GM19455 (cell line): ENCODE measurements around the gene NREP.
"Not testable (repeated sequence)": the region's sequence is repeated elsewhere in the genome, so short reads cannot be mapped to it uniquely, and the experiment has no call there.

Source experiments
- ATAC-seq: cut with Tn5 transposase; IDR thresholded peaks from one replicate; pipeline ENCODE4 v1.9.1; 2021; ENCODE audit not compliant: unreplicated experiment

NREP gene

DNA sequence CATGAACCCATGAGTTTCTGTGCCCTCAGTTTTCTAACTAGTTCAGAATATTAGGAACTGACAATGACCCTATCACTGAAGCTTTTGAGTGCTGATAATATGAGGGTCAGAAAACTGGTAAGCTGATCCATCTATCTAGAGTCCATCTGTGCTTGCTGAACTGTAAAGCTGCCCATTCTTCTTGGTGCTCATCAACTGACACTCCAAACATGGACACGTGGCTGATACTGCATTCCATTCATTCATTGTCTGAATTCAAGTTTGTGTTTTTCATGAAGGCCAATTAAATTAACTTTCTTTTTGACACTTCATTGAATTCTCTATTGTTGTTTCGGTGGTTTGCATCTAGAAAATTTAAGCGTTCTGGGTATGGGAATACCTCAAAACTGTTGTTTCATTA, 17.6 kb downstream of the NREP start:
- ATAC-seq: no peak

DNA sequence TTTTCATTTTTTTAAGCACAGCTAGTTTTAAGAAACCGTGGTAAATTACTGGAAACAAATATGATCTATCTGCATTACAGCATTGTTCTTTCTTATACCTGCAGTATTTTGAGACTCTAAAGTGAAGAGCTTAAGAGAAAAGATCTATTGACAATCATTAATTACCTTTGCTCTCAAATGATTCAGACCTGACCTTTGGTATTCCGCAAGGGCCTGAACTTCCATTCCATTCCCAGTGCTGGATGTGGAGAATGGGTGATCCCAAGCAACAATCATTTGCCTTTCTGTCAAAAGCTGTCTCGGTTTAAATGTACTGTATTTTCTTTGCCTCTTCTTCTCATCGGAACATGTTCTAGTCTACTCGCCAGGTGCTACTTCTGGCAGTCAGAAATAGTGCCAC, 18.9 kb downstream of the NREP start:
- ATAC-seq: no peak

DNA sequence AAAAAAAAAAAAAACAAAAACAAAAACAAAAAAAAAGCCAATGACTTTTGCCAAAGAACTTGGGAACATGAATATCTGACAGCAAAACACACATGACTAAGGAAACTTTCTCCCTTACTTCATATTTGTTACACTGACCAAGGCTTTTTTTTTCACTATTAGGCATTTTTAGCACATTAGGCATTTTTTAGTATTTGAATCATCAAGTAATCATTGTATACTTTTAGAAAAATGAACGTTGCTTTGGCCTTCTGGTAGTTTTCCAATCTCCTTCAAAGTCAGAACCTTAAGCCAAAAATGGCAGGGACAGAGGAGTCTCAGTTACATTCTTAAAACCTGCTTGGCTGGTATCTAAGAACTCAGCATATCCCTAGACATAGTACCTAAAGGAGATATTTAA, 19.3 kb downstream of the NREP start:
- ATAC-seq: no peak

DNA sequence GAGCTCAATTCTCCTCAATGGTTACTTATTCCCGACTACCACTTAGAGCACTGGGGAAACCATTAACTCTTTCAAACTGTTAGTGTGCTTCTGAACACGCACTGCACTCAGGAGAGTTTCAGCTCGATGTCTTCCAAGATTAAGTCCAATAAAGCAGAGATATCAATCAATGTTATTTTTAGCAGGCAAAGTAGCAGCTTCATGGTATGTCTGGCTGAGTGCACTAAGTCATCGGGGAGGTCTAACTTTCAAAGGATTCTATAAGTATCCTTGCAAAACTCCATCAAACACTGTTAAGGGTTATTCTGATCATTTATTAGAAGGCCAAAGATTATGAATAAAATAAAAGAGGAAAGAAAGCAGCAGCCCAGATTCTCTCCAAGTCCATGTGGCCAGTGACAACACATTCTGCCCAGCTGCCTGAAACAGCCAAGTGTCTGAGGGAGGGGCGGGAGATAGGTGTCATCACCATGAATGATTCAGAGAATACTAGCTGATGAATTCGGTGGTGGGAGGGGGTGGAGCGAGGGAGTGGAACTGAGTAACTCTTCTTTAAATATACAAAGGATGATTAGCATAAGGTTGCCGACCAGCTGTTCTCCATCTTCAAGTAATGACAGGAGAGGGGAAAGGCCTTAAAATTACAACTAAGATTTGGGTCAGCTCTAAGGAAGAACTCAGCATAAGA, 21.3 kb downstream of the NREP start:
- no peak for ATAC-seq

DNA sequence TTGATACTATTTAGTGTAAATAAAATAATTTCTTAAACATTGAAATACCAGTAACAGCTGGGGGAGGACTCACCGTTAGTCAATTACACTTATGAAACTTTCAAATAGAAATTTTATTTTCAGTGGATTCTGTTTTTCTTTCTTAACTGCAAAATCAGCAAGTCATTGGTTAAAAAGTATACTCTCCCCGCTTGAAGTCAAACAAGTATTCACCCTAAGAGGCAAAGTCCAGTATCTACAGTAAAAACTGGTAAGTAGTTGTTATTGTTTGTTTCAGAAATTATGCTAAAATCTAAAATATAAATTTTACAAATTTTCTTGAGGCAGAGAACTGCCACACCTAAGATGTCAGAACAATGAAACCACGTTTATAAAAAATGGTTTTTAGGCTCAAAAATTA, 22.4 kb downstream of the NREP start:
- no peak for ATAC-seq

DNA sequence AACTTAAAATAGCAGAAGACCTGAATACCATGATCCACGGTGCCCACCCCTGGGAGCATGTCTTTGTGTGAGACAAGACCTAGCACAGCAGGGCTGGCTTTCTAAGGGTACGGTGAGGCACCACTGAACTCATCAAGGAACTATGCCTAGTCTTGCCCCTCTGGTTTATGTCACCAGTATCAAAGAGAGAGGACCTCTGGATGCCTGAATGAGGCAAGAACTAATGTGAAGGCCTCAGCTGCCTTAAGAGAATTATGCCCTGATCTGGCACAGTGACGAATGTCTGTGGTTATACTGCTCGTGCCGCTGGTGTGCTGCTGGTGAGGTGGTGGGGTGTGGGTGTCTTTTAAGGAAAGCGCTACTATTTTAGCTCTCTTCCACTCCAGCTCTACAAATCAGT, 23.0 kb downstream of the NREP start:
- no peak for ATAC-seq

DNA sequence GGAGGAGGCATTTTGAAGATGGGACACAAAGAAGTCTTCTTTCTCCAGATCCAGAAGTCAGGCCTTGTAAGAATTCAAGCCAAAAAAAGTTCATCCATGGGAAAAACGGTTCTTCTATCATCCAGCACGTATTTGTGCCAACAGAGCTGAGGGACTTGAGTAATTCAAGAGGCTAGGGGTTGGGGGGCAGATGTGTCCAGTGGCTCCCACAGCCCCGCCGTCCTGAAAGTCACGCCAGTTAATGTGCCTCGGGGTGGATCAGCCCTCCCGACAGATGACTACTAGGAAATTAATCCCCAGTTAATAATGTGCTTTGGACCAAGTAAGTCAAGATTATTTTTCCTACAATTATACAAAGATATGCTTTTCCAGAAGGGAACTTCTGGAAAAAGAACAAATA, 23.4 kb downstream of the NREP start:
- no peak for ATAC-seq

DNA sequence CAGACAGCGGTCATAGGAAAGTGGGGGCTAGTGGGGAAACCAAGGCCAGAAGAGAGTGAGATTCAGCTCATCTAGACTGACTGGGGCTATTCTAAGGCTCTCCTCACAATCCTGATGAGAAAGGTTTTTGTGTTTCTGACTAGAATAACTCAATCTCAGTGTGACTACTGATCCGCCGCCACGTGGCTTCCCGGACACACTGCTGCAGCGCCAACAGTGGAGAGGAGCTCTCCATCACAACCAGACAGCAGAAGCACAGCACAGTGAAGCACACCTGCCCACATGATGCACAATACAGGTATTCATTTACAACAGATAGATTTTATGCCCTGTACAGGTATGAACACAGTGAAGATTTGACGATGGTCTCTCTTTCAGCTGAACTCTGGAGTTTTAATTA, 25.4 kb downstream of the NREP start:
- ATAC-seq: no peak

DNA sequence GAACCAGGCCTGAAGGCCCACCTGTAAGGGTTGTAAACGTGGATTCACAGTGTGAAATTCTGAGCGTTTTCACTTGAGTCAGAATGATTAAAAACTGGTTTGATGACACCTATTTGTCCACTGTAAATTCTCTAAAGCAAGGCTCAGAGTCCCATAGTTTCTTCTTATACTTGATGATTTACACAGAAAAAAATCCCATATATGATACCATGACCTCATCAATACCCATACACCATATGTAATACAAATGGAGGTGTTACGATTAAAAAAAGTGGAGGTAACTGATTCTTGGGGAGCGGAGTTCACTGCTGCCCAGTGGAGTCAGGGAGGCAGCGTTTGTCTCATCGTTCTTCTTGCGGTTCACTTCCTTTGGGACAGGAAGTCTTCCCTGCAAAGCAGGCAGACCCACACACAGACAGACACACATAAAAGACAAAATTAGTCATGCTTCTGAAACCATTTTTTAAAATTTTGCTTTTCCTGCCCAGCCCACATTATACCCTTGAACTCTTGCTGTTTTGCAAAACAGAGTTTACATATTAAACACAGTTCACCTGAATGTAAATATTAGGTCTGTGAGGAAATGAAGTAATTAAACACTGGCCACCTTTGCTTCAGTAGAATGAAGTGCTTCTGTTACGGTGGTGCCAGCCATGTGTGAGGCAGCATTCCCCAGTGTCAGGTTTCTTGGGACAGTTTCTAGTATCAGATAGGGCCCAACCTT, 26.2 kb downstream of the NREP start:
- ATAC-seq: no peak

DNA sequence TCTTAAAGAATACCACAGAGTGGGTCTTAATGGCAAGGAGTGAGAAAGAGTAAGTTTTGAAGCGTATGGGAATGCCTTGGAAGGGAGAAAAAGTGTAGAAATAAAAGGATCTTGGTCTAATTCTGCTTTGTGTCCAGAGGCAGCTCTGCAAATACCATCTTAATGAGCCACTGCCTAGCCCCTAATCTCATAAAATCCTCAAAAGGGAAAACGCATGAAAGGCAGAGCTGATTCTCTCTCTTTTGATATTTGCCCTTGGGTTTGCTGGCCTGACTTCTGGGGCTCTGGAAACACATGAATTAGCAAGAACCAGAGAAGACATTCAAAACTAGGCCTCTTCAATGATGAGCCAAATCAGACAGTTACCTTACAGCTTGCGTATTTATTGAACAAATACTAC, 28.1 kb downstream of the NREP start:
- no peak for ATAC-seq

DNA sequence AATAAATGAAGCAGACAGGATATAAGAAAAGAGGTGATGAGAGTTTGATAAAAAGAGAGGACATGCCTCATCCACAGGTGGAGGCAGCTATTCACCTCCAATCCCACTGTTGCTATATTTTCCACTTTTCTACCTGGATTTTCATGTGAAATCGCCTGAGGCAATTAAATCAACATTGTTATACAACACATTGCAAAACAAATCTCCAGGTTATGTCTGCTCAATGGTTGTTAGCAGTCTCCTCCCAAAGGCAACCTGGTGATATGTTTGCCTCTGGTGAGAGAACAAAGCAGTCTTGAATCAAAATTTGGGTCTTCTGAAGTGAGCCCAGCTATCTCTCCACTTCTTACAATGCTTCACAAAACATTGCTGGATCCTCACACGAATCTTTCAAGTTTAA, 30.0 kb downstream of the NREP start:
- no peak for ATAC-seq

DNA sequence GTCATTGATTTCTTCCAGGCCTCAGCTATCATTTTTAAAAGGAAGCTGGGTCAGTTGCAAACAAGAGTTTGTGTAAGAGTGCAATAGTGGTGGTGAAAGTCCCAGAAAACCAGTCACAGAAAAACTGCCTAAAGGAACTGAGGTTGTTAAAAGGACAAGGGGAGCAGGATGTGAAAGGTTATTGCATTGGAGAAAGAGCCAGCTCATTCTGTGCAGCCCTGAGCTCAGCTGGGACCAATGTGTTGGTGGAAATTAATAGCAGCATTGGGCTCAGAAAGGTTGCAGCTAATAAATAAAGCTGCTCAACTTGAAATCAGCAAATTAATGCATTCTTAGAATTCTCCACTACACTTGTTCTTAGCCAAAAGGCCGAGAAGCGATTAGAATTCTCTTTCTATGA, 34.9 kb downstream of the NREP start:
- no peak for ATAC-seq

DNA sequence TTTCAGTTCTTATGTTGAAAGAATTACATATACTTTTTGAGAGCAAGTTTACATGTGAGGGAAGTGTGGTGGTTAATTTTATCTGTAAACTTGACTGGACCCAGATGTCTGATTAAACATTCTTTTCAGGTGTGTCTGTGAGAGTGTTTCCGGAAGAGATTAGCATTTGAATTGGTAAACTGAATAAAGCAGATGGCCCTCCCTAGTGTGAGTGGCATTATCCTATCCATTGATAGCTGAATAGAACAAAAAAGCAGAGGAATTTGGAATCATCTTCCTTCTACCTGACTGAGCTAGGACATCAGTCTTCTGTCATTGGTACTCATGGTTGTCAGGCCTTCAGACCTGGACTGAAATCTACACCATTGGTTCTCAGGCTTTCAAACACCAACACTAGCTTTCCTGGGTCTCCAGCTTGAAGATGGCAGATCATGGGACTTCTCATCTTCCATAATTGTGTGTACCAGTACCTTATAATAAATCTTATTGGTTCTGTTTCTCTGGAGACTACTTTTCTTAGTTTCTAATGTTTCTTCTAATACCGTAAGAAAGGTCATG, 36.6 kb downstream of the NREP start:
- no peak for ATAC-seq

DNA sequence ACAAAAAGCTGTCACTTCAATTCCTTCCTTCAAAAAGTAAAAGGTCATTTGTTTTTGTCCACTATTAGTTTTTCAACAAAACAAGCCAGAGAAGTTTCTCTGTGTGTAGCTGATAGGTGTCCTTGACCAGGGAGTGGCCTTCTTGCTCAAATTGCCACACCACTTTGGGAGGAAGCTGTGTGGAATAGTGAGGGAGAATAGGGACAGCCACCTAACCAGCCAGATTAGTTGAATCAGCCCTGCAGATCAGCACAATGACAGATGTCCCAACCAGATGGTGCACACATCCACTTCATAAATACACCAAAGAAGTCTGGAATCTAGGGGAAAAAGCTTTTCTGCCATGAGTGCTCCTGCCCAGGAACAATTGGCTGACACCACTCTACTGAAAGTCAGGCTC, 37.2 kb downstream of the NREP start:
- no peak for ATAC-seq

DNA sequence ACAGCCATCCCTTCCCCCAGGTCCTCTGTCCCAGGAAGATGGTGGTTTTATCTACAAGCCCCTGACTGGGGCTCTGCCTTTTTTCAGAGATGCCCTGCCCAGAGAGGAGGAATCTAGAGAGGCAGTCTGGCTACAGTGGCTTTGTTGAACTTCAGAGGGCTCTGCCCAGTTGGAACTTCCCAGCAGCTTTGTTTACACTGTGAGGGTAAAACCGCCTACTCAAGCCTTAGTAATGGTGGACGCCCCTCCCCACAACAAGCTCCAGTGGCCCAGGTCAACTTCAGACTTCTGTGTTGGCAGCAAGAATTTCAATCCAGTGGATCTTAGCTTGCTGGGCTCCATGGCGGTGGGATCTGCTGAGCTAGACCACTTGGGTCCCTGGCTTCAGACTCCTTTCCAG, 40.2 kb downstream of the NREP start:
- ATAC-seq: not testable (repeated sequence)

DNA sequence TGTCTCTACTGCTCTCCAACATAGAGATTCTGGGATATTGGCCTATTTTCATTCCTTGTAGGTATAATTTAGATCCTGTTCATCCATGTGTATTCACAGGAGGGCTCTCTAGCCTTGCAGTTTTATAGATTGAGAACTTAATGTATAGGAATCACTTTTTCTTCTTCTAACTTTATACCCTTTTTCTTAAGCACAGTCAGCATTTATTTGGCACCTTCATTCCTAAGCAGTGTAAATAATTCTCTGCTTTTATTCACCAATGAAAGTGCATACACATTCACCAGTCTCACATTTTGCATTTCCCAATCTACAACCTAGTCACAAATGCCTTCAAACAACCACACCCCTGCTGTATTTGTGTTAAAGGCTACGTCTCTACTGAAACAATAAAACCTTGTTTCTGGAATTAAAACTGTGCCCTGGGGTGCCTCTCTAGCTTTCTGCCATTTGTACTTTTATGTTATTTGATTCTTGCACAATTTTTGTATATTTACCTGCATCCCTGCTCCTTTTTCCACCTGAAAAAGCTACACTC, 49.3 kb downstream of the NREP start:
- no peak for ATAC-seq

DNA sequence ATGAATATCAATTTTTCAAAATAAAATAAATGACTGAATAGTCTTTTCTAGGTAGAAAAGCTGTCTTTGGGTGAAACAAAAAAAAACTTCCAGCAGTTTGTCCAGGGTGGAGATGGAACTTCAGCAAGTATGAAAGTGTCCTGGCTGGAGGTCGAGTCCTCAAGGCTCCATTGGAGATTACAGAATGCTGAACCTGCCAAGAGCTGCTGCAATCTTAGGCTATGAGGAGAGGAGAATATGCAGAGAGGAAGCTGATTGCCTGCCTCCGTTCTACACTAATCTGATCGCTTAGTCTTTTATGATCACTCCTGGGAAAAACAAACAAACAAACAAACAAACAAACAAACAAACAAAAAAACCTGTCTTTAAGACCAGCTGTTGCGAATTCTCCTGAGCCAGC, 50.6 kb downstream of the NREP start:
- ATAC-seq: no peak

DNA sequence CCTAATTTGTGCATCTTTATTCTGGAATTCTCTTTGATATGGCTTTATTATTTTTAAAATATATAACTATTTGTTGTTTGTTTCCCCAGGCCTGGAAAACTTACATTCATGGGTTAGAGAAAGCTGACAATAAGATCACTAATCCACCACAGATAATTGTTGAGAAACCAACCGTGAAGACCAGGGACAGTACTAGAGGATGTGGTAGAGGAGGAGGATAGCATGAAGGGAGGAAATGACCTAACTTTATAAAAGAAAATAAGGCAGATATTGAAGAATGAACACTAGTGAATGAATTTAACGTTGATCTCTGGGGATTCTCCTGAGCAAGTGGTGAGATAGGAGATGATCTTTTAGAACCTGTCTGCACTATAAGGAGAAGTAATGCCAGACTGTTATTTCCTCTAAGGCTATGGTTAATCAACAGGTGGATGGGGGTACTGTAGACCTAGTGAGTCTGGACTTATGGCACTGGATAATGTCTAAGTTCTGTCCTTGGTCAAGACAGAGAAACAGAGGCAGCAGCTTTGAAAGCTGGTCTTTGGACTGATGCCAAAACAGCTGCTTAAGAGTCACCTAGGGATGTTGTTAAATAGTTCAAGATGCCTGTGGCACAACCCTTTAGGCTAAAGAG, 52.4 kb downstream of the NREP start:
- no peak for ATAC-seq

DNA sequence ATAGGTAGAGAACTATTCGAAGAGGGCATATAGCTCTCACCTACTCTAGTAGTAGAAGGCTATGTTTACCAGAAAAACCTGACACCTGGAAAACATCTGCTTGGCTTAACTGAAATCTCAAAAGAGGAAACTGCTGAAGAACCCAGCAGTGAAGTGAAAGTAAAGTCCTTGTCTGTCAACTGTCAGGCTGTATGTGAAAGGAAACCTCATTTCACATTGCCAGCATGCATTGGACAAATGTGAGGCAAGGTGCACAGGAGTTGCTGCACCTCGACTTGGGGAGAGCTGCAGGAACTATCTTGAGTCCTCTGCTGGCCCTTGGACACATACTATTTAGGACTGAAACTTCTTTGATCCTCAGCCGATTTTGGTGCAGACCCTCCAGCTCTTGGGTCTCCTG, 53.3 kb downstream of the NREP start:
- ATAC-seq: peak; percentile 98

DNA sequence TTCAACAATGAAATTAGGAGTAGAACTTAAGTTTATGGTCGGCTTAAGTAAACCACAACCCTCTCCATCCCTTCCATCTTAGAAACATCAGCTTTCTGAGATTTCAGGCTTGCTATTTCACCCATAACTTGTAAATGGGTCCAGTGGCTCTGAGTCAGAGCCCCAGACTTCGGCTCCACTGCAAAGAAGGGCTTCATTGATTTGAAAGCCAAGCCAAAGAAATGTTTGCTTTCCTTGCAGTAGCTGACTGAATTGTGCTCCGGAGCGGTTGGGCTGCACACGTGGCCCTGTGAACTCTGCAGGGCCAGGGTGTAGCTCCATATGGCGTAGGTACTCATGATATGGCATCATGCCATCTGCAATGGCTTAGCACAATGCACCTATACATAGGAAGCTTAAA, 57.0 kb downstream of the NREP start:
- ATAC-seq: no peak

DNA sequence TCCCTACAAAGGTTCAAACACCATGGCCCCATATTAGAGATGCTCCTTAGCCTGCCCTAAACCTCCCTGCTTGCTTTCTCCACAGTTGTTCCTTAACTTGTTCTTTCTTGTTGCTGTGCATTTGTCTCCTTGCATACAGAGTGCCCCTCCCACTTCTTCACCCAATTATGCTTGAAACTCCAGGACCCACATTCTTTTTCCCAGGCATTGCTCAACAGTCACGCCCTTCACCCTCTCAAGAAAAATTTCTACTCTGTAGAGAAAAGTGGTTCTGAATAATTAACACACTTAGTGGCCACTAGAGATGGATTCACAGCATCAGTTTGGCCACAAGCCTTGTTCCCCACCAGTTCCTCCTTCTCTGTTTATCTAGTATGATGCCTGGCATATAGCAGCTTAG, 57.7 kb downstream of the NREP start:
- ATAC-seq: no peak
